ENCODE results near the gene PLXDC1.

GRCh38 chr17:39139161-39139511 lies 12.3 kb downstream of the PLXDC1 start:
- TF ChIP-seq CTCF (conservative IDR thresholded peaks at IDR 0.05; ENCODE audit: low read depth in 2 of 2): no peak
- no peak for TF ChIP-seq POLR2AphosphoS5 (IDR thresholded peaks at IDR 0.05; ENCODE audit: low read depth)
- TF ChIP-seq REST (IDR thresholded peaks at IDR 0.05; ENCODE audit: unreplicated experiment): no peak
- no peak for TF ChIP-seq EZH2 (IDR thresholded peaks at IDR 0.05; ENCODE audit: low read depth, unreplicated experiment)
- TF ChIP-seq JUNB (IDR thresholded peaks at IDR 0.05; ENCODE audit: unreplicated experiment): no peak
- TF ChIP-seq CREB1 (CRISPR knock-in tag; IDR thresholded peaks at IDR 0.05; ENCODE audit: low read depth): no peak
